GM23248 (cell line): ENCODE results near the gene SP3.

Experiments
- EZH2 ChIP-seq: fragments of 200-600 bp; sonication (generic); IDR thresholded peaks from 2 replicates; pipeline ENCODE4 v1.6.1; 2018; ENCODE audit warnings: antibody characterized with exemption, mild to moderate bottlenecking; ENCODE audit not compliant: insufficient read depth, poor library complexity, severe bottlenecking
- EZH2phosphoT487 ChIP-seq: fragments of 200-600 bp; sonication (generic); IDR thresholded peaks from 2 replicates; pipeline ENCODE4 v1.6.1; 2018; ENCODE audit warnings: antibody characterized with exemption, moderate library complexity, mild to moderate bottlenecking, low read depth; ENCODE audit not compliant: insufficient read depth

- no peak for TF ChIP-seq EZH2
- TF ChIP-seq EZH2phosphoT487 = no peak
These were observed 72.8 kb downstream of the SP3 start for GRCh38 chr2:173892341-173892740.
